GM19328 (cell line): ENCODE data around the gene SEPTIN5.

ENCODE experiments used
- ATAC-seq: cut with Tn5 transposase; IDR thresholded peaks from one replicate; pipeline ENCODE4 v1.9.1; 2021; ENCODE audit warnings: mild to moderate bottlenecking, moderate library complexity; ENCODE audit not compliant: unreplicated experiment

Gene SEPTIN5

GRCh38 chr22:19704355-19705015 lies 9.8 kb upstream of the SEPTIN5 start:
- ATAC-seq = no peak

- no peak for ATAC-seq
Measured at GRCh38 chr22:19705181-19705934, 8.9 kb upstream of the SEPTIN5 start.

GRCh38 chr22:19706661-19707151 lies 7.6 kb upstream of the SEPTIN5 start:
- ATAC-seq = no peak

GRCh38 chr22:19707347-19708290 lies 6.7 kb upstream of the SEPTIN5 start:
- ATAC-seq = no peak

DNA sequence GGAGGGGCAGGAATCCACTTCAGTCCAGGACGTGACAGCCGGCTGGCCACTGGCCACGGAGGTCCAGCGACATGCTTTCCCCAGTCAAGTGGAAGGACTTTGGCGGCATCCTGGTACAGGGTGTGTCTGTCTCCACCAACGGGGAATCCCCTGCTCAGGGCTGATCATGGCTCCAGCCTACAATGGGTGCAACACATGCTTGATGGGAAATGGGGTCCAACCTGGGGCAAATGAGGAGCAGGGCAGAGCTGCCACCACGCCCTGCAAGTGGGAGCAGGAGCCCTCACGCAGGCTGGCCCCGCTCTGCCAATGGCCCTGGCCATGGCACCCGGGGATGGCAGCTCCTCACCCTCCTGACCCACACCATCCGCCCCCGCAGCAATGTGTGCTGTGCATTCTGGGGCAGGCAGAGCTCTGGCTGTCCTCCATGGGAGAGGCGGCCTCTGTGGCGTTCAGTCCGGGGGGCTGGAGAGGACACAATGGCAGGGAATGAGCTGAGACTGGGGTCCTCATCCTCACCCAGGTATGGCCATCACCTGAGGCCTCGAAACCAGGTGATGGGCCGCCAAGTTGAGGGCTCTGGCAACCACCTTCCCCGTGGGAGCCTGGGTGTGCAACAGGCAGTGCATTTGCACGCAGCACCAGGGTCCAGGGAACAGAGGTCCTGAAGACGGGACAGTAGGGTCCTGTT lies 5.8 kb upstream of the SEPTIN5 start:
- no peak for ATAC-seq

DNA sequence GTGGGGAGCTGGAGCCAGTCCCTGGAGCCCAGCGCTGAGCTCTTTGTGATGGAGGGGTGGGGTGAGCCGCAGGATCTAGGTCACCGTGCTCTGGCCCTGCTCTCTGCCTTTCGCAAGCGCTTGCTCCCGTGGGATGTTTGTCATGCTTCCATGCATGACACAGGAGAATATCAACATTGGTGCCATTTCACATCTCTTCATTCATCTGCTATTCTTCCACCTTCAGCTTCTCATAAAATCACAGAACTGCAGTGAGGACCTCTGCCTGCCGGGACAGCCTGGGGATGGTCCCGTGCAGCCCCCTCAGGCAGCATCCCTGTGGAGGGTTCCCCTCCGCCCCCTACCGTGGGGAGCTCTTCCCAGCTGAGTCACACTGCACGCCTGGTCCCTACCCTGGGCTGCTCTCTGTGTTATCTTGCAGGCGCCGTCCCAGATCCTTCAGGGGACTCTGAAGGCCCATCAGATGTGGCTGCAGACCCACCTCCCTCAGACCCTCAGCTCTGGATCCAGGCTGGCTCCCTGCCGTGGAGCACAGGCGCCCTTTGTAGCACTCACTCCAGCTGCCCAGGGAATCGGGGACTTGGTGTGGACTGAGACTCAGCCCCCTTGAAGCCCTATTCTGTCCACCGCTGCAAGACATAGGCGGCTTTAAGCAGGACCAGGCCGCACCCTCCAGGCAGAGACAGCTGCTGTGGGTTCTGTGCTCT lies 5.1 kb upstream of the SEPTIN5 start:
- ATAC-seq = no peak

- ATAC-seq = no peak
Measured at GRCh38 chr22:19710020-19710768, 4.1 kb upstream of the SEPTIN5 start.

DNA sequence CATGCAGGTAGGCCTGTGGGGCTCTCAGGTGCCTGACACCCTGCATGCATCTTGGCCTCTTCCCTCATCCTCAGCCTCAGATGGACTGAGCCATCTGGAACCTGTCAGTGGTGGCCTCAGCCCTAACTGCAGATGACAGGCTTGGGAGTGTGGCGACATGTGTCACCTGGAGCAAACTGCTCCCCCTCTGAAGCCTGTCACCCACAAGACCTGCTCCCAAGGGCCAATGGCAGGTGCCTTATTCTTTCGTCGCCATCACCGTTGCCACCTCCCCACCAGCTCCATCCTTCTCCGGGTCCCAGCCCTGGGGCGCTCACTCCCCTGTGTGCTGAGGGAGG lies 3.6 kb upstream of the SEPTIN5 start:
- ATAC-seq = no peak

GRCh38 chr22:19713245-19713644 lies 1.1 kb upstream of the SEPTIN5 start:
- no peak for ATAC-seq

DNA sequence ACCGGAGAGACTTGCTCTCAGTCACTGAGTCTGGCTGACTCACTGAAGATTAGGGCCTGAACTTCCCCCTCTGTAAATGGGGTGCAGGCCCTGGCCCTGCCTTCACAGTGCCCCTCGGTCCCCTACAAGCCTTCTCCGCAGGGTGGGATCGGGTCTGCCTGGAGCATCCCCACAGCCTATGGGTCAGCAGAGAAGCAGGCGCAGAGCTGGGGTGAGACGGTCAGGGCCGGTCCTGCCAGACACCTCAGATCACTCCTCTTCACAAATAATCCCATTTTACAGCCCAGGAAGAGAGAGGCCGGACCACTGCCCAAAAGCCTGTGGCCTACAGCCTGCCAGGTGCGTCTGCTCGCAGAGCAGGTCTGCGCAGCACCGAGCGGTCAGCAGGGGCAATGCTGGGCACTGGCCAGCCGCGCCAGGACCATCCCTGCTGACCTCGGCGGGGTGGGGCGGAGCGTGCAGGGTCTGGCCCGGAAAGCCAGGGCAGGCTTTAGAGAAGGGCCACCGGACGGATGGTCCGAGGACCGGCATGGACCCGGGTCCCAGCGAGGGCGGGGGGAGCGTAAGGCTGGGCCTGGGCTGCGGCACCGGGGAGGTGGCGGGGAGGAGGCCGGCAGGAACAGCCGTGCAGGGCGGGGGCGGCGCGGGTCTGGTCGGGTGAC lies 522 bp upstream of the SEPTIN5 start:
- no peak for ATAC-seq

- ATAC-seq = no peak
Measured at GRCh38 chr22:19715188-19715930, 1.1 kb downstream of the SEPTIN5 start.

- no peak for ATAC-seq
Measured at GRCh38 chr22:19716041-19716828, 1.9 kb downstream of the SEPTIN5 start.

DNA sequence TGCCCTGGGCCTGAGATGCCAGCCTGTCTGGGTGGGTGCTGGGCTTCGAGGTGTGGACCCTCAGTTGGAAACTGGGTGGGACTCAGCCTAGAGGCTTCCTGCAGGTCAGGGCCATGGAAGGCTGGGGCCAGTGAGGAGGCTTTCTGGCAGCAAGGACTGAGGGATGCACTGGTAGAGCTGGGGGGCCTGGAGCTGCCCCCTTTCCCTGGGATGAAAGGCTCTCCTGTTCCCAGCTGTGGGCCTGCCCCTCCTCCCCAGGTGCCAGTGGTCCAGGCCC lies 2.5 kb downstream of the SEPTIN5 start:
- no peak for ATAC-seq

DNA sequence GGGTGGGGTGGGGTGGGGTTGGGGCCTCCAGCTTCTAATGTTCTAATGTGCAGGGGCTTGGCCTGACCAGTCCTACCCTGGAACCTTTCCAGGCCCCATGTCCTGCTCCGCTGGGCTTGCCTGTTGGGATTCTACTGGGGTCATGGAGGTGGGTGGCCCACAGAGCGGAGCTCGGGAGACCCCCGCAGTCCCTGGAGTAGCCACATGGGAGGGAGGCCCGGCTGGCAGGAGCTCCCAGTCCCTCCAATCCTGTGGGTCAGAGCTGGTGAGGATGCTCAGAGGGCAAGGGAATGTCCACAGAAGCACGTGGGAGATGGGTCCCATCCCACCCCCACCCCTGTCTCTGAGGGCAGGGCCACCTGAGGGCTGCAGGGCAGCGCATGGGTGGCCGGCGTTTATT lies 2.9 kb downstream of the SEPTIN5 start:
- no peak for ATAC-seq

GRCh38 chr22:19717691-19718455 lies 3.6 kb downstream of the SEPTIN5 start:
- no peak for ATAC-seq

- ATAC-seq = no peak
Measured at GRCh38 chr22:19718456-19719049, 4.2 kb downstream of the SEPTIN5 start.

- no peak for ATAC-seq
Measured at GRCh38 chr22:19719050-19719482, 4.8 kb downstream of the SEPTIN5 start.
